ENCODE results near the gene SV2B.

SV2B gene

DNA sequence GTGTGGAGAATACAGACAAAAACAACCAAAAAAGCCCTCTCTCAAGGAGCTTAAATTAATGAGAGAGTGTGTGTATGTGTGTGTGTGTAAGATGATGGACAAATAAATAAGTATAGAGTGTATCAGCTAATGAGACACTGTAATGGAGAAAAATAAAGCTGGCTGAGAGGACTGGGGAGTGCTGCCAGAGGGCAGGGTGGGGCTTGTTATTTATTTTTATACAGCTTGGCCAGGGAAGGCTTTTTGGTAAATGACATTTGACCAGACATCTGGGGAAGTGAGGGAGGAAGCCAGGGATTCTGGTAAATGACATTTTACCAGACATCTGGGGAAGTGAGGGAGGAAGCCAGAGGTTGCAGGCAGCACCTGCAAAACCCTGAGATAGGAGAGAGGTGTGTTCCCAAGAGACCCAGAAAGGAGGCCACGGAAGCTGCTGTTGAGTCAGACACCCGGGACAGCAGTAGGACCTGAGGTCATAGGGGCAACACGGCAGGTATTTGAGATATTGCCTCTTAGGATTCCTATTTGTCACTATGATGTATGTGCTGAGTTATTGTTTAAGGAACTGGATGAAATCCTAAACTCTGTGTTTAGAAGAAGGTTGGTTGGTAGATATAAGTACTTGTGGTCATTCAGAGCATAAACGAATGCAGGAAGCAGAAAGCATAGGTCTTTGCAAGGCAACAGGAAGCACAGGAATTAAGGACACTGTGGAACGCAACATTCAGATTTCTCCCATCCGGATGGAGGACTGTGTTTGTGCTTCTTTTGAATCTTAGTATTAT, 2.7 kb downstream of the SV2B start:
- no peak for DNase-seq (ENCODE audit: low read depth)

DNA sequence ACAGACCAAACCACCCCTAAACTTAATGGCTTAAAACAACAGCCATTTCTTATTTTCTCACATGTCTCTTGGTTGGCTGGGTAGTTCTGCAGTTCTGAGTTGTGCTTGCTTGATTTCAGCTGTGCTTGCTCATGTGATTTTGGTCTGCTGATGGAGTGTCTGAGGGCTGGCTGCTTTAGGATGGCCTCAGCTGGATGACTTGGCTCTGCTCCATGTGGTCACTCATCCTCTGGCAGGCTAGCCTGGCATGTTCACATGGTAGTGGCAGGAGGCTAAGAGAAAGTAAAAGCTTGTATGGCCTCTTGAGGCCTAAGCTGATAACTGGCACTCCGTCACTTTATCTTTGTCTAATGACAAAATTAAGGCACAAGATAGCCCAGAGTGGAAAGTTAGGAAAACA, 4.1 kb downstream of the SV2B start:
- DNase-seq (ENCODE audit: low read depth) = no peak

DNA sequence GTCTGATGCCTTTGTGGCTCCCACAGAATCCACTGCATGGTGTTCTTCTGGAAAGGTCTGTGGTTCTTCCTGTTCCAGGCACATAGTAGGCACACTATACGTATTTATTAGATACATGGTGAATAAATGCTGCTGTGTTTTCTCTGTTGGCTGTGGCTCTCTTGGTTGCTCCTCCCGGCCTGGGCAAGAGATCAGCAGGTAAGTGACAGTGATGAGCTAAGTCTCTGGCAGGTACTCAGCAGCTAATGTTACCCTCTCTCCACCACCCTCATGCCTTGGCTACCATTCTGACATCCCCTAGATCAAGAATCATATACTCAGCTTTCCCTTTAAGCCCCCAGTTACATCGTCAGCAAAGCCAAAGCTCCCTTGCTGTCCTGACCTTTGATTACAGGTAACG, 8.4 kb downstream of the SV2B start:
- no peak for DNase-seq (ENCODE audit: low read depth)

DNA sequence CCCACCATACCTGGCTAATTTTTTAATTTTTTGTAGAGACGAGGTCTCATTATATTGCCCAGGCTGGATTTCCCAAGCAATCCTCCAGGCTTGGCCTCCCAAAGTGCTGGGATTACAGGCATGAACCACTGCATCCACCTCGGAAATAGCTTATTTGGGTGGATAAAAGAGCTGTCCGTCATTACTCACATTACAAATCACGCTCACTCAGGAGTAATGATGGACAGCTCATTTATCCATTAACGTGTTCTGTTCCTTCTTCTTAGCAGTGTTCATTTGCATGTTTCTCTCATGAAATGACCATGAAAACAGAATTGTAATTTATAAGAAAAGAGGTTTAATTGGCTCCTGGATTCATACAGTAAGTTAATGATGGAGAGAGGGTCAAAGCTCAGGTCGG, 9.8 kb downstream of the SV2B start:
- no peak for DNase-seq (ENCODE audit: low read depth)

DNA sequence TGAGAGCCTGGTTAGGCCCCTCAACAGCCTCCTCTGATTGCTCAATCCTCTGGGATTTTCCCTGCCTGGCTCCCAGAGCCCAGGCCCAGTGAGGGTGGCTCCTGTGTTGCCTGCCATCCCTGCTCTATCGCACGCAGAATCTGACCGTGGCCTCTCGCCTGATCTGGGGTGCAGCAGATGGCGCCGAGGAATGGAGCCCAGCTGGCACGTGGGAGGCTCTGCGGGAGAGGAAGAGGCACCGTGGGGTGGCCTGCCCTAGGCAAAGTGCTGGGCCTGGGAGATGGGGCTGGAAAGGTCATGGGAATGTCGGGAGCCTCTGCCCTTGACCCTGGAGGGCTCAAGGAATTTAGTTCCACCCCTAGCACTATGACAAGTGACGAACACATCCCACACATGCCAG, 10.3 kb downstream of the SV2B start:
- no peak for DNase-seq (ENCODE audit: low read depth)

DNA sequence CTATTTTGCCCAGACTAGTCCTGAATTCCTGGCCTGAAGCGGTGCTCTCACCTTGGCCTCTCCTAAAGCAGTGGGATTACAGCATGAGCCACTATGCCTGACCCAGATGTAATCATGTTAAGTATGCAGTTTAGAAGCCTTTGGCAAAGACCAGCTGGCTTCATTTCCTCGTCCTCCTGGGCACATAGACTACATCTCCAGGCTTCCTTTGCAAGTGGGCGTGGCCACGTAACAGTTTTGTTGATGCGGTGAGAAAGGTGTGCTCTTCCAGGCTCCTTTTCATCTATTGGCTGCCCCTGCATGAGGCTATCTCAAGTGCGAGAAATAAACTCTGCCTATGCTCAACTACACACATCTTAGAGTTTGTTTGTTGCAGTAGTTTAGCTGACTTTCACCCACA, 13.0 kb downstream of the SV2B start:
- no peak for DNase-seq (ENCODE audit: low read depth)

DNA sequence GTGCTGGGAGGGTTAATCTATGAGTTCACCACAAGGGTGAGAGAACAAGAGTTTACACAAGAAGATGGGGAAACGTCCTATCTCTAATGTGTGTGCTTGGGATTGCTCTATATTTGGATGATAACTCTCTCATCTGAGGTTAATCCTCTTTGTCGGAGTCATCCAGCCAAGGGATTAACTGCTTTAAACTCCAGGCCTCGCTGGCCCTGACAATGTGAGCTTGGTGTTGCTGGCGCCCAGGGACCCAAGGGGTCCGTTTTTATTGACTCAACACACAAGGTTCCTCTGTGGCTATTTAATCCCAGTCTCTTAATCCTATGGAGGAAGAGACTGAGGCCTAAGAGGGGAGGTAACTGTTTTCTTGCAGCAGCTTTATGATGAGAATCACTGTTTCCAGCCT, 14.2 kb downstream of the SV2B start:
- DNase-seq (ENCODE audit: low read depth) = no peak

DNA sequence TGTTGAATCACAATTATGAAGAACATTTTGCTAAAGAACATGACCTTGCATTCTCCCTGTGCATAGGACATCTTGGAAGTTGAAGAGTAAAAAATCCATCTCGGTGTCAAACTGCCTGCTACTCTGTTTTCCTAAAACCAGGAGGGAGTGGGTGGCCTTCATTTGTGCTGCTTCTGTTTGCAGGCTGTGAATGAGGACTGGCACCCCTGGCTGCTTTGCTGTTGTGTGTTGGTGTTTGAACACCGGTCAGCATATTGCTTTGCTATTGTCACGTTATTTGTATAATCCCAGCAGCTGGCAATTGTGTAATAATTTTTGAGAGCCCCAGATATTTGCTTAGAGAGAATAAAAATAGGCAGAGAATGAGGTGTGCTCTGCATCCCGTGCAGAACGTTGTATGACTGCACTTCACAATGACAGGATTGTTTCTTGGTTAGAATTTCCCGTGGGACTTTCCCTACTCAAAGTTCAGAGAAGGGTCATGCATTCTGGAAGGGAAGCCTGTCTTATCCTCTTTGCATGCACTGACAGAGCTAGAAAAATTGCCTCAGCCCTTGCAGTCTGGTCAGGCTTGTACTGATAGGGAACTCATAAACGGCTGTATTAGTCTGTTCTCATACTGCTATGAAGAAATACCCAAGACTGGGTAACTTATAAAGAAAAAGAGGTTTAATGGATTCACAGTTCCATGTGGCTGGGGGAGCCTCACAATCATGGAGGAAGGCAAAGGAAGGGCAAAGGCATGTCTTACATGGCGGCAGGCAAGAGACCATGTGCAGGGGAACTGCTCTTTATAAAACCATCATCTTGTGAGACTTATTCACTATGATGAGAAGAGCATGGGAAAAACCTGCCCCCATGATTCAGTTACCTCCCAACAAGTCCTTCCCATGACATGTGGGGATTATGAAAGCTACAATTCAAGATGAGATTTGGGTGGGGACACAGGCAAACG, 16.3 kb downstream of the SV2B start:
- DNase-seq (ENCODE audit: low read depth) = peak; percentile 13

DNA sequence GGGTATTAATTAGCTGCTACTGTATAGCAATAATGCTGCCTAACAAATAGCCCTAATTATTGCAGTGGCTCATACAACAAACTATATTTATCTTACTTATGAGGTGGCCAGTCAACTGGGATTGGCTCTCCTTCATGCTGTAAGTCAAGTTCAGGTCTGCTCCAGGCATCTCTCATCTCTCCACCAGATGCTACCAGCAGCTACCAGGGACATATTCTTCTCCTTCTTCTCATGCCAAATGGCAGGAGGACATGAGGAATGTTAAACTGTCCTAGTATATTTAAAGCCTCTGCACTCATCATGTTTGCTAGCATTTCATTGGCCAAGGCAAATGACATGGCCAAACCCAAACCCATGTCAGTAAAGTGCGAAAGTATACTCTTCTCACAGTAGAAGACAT, 17.3 kb downstream of the SV2B start:
- no peak for DNase-seq (ENCODE audit: low read depth)

DNA sequence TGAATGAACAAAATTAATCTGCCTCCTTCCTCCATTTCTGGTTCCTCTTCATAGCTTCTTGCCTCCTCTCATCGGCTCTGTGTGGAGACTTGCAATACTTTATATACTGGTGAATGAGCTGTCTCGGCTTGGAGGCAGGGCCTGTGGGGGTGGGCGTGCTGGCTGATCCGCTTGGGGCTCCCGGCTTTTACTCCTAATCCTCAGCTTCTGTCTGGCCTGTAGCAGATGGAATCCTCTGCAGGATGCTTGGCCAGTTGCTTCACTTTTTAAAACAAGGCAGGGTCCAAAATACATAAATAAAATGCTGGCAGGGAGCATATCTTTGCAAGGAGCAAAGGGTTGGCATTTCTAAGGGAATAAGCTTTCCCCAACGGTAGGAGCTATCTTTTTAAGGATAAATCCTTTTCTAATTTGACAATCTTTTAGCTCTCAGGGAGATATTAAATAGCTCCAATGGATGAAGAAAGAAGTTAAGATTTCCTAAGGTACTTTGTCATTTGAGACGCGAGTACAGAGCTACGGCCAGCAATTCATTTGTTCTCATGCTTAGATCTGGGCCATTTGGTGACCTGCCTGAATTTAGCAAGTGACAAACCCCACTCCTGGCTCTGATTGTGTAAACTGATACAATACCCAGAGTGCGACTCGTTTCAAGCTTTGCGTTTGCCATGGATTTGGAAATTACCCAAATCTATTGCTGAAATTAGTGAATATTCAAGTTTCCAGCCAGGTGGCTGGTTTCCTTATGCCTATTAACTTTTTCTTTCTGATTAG, 18.9 kb downstream of the SV2B start:
- DNase-seq (ENCODE audit: low read depth) = no peak

DNA sequence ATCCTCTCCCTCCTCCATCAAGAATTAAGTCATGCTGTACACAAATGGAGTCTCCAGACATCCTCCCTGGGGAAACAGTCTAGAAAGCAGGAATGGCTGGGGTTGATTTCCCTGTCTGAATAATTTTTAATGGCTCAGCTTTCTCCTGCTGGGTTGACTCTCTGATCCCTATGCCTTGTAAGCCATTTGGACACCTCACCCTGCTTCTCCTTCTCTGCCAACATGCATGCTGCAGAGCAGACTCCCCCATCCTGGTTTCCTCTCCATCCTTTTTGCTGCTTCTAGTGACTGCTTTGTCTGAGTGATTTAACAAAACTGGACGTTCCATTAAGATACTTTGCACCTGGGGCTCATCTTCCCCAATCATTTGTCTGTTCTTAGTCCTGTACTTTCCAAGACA, 22.2 kb downstream of the SV2B start:
- no peak for DNase-seq (ENCODE audit: low read depth)

DNA sequence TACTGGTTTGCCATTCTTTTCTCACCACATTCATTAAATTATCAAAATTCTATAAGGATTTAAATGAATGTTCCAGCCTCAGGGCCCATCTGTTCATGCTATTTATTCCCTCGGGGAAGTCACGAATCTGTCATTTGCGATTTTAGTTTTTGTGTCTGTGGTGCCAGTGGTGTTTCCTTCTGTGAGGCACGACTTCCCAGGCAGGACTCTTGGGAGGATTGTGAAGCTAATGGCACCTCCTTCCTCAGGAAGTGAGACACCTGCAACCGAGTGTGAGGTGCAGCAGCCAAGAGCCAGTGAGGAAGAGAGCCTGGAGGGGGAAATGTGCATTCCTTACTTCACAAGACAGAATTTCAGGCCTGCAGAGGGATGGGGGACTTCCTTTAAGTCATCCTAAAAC, 24.1 kb downstream of the SV2B start:
- no peak for DNase-seq (ENCODE audit: low read depth)

DNA sequence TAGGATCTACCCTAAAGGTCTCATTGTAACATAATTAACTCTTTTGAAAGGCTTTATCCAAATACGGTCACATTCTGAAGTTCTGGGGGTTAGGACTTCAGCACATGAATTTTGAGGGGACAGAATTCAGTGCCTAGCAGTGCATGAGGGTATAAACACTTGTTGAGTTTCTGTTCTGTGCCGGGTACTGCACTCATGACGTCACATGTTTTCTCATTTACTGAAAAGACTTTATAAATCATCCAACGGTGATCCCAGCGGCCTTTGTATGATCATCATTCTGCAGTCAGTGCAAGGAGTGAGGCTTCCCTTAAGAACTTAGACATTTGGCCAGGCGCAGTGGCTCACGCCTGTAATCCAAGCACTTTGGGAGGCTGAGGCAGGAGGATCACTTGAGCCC, 25.1 kb downstream of the SV2B start:
- no peak for DNase-seq (ENCODE audit: low read depth)

DNA sequence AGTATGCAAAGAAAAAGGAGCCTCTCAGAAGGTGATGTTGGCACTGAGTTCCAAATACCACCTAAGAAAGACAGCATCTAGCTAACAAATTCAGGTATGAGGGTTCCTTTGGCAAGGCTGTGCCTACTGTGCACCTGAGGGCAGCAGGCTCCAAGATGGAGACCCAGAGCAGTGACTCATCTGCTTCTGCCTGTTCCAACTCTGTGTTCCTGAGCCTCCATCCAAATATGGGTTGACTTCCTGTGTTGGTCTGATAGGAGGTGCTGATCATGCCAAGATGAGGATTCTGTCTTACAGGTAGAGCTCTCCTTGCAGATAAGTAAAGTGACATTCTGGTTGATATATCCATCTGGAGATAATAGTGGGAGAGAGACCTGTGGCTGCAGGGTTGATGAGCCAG, 26.0 kb downstream of the SV2B start:
- DNase-seq (ENCODE audit: low read depth) = no peak

DNA sequence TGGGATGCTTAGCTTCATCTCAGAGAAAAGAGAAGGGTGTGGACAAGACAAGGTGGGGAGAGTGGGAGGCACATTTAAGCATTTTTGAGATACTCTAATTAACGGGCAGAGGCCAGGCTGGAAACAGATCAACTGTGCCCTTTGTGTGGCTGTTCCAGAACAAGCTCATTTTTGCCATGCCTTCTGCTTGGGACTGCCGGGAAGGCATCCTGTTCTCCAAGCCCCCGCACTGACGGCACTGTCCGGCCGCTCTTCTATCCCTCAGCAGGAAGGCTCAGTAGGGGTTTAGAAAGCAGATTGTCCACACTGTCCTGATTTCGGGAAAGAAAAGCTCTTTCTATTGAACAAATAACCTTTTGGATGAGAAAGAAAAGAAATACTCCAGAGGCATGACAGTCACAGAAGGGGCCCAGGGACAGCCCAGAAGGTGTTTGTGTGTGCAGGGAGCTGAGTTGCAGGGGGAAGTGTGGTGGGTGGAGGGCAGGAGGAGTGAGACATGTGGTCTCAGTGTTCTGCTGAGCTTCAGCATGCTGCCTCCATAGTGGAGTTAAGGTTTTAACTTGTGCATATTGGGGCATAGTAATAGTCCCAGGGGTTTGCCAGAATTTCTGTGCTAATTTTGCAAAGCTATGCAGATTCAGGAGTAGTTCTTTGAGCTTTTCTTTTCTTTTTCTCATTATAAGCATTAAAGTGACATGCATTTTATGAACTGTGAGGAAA, 27.3 kb downstream of the SV2B start:
- DNase-seq (ENCODE audit: low read depth) = no peak

DNA sequence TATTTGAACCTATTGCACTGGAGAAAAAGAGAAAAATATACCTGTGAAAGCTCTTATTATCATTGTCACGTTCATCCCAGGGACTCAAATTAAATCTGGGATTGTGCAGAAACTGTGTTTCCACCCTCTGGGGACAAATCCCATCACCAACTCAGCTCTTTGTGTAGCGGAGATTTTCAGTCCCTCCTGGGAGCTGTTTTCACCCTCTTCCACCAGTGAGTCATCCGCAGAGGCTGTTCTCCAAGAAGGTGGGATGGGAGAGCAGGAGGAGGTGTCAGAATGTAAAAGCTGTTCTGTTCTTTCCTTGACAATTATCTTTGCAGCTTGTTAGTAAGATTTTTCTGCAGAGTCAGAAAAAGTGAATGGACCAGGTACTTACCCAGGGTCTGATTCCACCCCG, 28.0 kb downstream of the SV2B start:
- no peak for DNase-seq (ENCODE audit: low read depth)

DNA sequence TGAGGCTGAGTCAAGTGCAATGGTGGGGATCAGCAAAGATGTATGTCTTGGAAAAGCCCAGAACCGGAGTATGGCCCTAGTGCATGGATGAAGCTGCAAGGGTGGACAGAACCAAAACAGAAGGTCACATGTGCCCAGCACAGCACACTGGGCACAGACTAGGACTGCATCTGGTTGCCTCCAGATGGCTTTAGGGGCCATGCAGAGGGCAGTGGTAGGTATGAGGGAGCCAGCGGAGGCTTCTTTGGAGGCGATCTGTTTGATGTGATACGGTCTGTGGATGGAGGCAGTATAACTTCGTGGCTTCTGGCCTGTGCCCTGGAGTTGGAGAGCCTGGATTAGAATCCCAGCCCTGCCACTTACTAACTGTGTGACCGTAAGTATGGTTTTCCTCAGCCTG, 29.4 kb downstream of the SV2B start:
- DNase-seq (ENCODE audit: low read depth) = no peak

DNA sequence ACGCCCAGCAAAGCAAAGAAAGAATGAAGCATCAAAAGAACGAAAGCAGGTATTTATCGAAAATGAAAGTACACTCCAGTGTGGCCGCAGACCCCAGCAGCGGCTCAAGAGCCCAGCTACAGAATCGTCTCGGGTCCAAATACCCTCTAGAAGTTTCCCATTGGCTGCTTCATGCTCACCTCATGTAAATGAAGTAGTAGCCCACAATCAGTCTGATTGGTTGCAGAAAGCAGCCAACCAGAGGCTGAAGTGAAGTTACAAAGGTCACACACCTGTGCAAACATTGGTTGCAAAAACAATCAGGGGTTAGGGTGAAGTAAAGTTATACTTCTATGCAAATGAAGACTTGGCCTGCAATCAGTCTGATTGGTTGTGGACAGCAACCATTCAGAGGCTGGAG, 32.0 kb downstream of the SV2B start:
- DNase-seq (ENCODE audit: low read depth) = no peak

DNA sequence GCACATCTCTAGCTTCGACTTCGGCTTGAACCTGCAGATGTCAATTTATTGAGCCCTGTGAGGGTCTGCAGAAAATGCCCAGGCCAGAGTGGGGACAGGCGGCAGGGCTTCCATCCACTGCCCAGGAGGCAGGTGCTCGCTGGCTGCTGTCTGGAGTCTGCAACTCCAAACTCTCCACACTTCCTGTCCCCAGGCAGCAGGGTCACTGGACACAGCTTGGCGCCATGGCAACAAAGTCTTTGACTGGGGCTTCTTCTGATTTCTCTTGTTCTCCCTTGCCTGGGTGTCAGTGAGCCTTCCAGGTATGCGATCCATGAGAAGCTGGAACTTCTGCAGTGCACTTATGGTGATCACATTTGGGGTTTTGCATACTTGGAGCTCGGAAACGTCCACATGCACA, 33.5 kb downstream of the SV2B start:
- DNase-seq (ENCODE audit: low read depth) = no peak

DNA sequence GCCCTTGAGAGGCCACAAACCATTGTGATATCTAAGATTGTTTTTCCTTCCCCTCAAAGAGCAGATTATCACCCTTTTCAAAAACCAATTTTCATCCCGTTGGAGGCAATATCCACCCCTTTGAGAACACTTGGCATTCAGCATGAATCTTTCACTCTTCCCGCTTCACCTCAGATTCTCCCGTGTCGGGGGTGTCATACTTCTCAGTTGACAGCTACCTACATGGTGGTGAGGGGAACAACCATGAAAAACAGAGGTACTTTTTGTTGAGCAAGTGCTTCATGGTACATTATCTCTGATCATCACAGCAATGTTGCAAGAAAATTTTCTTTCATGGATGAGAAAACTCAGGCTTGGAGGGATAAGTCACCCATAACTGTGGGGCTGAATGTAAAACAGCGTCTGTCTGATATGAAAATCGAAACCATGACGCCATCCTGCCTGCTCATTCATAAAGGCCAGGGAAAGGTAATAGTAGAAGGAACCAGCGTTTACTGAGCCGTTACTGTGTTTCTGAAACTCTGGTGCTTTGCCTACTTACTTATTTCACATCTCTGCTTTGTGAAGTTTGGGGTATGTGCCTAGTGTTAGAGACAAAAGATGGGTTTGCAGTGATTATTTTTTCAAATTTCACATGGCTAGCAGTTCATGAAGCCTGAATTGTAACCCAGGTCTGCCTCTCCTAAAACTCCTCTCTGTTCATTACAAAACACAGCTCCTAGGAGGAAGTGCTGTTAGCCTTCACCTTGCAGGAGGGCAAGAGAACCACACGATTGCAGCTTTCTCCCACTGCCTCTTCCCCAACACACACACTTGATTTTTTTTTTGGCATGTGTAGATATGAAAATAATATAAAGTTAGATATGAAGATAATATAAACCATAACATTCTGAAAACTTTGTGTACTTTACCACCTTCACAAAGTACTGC, 35.4 kb downstream of the SV2B start:
- DNase-seq (ENCODE audit: low read depth) = no peak

DNA sequence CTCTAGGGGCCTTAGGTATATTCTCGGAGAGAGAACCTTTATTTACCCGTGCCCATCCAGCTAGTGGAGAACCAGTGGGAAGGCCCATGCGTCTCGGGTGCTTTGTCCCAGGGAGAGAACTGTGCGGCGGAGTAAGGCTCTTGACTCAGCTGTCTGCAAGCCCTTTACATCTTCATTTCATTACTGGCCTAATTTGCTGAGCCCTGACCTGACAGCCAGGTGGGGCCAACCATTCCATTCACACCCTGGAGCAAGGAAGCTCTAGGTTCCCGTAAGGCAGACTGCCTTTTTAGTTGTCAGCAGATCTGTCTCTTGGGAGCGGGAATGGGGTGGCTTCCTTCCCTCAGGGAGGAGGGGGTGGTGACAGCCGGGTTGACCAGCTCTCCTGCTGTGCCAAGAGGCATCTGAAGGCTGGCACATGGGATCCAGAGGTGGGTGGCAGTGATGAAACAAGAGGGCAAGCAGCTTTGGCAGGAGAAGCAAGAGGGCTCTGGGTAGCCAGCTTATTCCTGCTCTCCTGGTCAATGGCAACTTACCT, 36.4 kb downstream of the SV2B start:
- no peak for DNase-seq (ENCODE audit: low read depth)

Measured in iris pigment epithelial cell (primary cell).